ENCODE results near the gene ASTN1.

The ASTN1 gene

GRCh38 chr1:177033628-177034027 lies 130.9 kb downstream of the ASTN1 start:
- no peak overlapping the region for H3K4me3 ChIP-seq (replicated peaks; ENCODE audit: low read depth, low read length)
- TF ChIP-seq, protein P1, sequence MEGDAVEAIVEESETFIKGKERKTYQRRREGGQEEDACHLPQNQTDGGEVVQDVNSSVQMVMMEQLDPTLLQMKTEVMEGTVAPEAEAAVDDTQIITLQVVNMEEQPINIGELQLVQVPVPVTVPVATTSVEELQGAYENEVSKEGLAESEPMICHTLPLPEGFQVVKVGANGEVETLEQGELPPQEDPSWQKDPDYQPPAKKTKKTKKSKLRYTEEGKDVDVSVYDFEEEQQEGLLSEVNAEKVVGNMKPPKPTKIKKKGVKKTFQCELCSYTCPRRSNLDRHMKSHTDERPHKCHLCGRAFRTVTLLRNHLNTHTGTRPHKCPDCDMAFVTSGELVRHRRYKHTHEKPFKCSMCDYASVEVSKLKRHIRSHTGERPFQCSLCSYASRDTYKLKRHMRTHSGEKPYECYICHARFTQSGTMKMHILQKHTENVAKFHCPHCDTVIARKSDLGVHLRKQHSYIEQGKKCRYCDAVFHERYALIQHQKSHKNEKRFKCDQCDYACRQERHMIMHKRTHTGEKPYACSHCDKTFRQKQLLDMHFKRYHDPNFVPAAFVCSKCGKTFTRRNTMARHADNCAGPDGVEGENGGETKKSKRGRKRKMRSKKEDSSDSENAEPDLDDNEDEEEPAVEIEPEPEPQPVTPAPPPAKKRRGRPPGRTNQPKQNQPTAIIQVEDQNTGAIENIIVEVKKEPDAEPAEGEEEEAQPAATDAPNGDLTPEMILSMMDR (IDR thresholded peaks at IDR 0.05; ENCODE audit: insufficient read depth, low read length, poor library complexity, severe bottlenecking): no peak
- no peaks in the 10 kb centered on the region; the same call in 1 of the 2 replicates for H3K27me3 ChIP-seq (replicated peaks; ENCODE audit: control insufficient read depth, insufficient read depth, low read length)
- no peak for DNase-seq (ENCODE audit: extremely low read depth, insufficient read length)
- no peaks in the 10 kb centered on the region for H3K36me3 ChIP-seq (ENCODE audit: control insufficient read depth, insufficient read depth, low read length)

DNA sequence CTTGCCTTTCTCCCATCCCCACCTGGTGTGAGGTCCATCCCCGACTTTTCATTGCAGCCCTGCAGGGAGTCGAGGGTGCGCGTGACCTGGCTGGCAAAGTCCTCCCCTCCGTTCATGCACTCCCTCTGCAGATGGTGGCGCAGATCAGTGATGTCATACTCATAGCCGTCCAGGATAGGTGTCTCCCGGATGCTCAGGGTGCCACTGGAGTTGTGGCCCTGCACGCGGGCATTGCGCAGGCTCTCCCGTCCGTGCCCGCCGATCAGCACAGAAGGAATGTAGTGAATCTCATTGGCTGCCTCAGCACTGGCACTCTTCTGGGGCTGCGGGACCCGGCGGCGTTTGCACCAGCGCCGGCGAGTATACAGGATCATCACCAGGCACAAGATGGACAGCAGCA lies 132.1 kb downstream of the ASTN1 start:
- Histone ChIP-seq H3K27me3 (replicated peaks; ENCODE audit: control insufficient read depth, insufficient read depth, low read length) (no peaks in the 10 kb centered on the region; the same call in 1 of the 2 replicates), H3K4me3 (replicated peaks; ENCODE audit: low read depth, low read length) (no peak overlapping the region), H3K36me3 (ENCODE audit: control insufficient read depth, insufficient read depth, low read length) (no peaks in the 10 kb centered on the region)
- DNase-seq (ENCODE audit: extremely low read depth, insufficient read length): no peak
- TF ChIP-seq, protein P1 (IDR thresholded peaks at IDR 0.05; ENCODE audit: insufficient read depth, low read length, poor library complexity, severe bottlenecking): no peak

DNA sequence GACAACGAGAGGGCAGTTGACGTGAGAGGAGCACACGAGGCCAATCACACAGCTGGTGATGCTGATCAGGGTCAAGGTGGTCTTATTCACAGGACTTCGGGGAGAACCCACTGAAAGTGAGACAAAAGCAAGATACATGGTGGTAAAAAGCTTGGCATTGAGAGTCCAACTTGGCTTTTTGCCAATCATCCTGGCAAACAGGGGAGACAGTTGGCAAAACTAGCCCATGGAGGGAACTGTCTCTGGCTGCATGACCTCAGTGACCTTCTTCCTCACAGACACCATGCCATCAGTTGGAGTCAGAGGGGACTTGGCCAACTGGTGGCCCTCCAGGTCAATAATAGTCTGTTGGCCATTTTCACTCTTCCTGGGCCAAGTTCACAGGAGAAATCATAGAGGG lies 139.9 kb downstream of the ASTN1 start:
- Histone ChIP-seq H3K36me3 (ENCODE audit: control insufficient read depth, insufficient read depth, low read length) (no peaks in the 10 kb centered on the region), H3K4me3 (replicated peaks; ENCODE audit: low read depth, low read length) (no peak overlapping the region), H3K27me3 (replicated peaks; ENCODE audit: control insufficient read depth, insufficient read depth, low read length) (no peaks in the 10 kb centered on the region)
- no peak for DNase-seq (ENCODE audit: extremely low read depth, insufficient read length)
- TF ChIP-seq, protein P1 (IDR thresholded peaks at IDR 0.05; ENCODE audit: insufficient read depth, low read length, poor library complexity, severe bottlenecking): no peak

DNA sequence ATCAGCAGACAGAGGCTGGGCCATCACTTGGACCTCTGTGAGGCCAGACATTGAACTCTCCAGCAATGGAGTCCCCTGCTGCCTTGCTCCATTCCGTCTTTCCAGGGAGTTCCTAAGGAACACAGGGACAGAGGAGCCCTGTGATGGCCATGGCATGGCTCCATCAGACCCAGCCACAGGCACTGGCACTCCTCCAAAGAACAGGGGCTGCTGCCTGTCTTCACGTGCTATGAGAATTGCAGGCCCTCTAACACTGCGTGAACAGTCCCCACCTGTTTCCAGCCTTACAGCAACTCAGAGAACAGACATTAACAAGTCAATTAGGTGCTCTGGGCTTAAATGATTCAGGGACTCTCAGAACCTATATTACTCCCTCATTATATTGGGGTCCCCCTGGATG lies 140.8 kb downstream of the ASTN1 start:
- no peaks in the 10 kb centered on the region for H3K36me3 ChIP-seq (ENCODE audit: control insufficient read depth, insufficient read depth, low read length)
- no peak overlapping the region for H3K4me3 ChIP-seq (replicated peaks; ENCODE audit: low read depth, low read length)
- no peaks in the 10 kb centered on the region for H3K27me3 ChIP-seq (replicated peaks; ENCODE audit: control insufficient read depth, insufficient read depth, low read length)
- DNase-seq (ENCODE audit: extremely low read depth, insufficient read length): no peak
- TF ChIP-seq, protein P1 (IDR thresholded peaks at IDR 0.05; ENCODE audit: insufficient read depth, low read length, poor library complexity, severe bottlenecking): no peak

DNA sequence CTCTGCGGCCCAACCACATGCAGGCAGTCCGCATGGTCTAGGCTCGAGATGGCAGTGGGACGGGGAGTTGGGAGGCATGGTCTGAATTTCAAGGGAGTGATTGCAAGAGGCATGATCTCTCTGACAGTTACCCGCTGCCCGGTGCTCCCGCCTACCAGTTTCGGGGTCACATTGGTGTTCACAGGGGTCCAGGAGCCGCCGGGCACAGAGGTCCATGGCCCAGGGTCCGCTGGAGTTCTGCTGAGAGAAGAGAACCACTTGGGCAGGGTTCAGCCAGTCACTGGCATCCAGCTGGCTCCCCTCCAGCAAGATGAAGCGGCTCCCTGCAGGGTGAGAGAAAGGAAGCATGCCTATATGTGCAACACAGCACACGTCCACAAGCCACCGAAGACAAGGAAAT lies 141.3 kb downstream of the ASTN1 start:
- no peak for DNase-seq (ENCODE audit: extremely low read depth, insufficient read length)
- Histone ChIP-seq H3K27me3 (replicated peaks; ENCODE audit: control insufficient read depth, insufficient read depth, low read length) (no peaks in the 10 kb centered on the region), H3K36me3 (ENCODE audit: control insufficient read depth, insufficient read depth, low read length) (no peaks in the 10 kb centered on the region), H3K4me3 (replicated peaks; ENCODE audit: low read depth, low read length) (no peak overlapping the region)
- TF ChIP-seq, protein P1 (IDR thresholded peaks at IDR 0.05; ENCODE audit: insufficient read depth, low read length, poor library complexity, severe bottlenecking): no peak

DNA sequence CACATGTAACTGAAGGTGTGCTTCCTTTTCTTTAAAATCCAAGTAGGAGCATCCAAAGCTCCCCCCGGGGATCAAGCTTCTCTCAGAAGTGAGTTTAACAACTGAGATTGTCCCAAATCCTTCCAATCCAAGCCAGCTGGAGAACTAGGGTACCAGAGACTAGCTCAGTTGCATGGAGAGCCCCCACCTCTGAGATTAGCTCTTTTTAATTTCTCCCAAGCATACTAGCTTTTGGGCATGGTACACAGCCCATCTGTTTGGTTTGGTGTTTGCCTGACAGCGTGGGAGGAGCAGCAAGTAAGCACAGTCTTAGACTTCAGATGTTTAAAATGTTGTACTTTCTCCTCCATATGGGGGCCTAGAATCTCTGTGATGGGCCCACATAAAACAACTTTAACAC lies 142.8 kb downstream of the ASTN1 start:
- no peak for DNase-seq (ENCODE audit: extremely low read depth, insufficient read length)
- H3K36me3 ChIP-seq (ENCODE audit: control insufficient read depth, insufficient read depth, low read length): no peaks in the 10 kb centered on the region
- TF ChIP-seq, protein P1 (IDR thresholded peaks at IDR 0.05; ENCODE audit: insufficient read depth, low read length, poor library complexity, severe bottlenecking): no peak
- H3K27me3 ChIP-seq (replicated peaks; ENCODE audit: control insufficient read depth, insufficient read depth, low read length): no peaks in the 10 kb centered on the region
- H3K4me3 ChIP-seq (replicated peaks; ENCODE audit: low read depth, low read length): no peak overlapping the region

Data from GM06990 (cell line).